GM12874 (cell line): ENCODE measurements around the gene AEBP1.

Source experiments
- CTCF ChIP-seq: IDR thresholded peaks from 2 replicates; pipeline ENCODE4 v1.5.1; 2011; ENCODE audit warnings: low read depth, mild to moderate bottlenecking, control low read depth, low read length, moderate library complexity; ENCODE audit not compliant: insufficient read depth

Gene AEBP1

GRCh38 chr7:44156453-44157010 lies 52.4 kb downstream of the AEBP1 start:
- TF ChIP-seq CTCF = no peak

- TF ChIP-seq CTCF = no peak
These were observed 53.3 kb downstream of the AEBP1 start for GRCh38 chr7:44157116-44158080.

GRCh38 chr7:44158096-44158872 lies 54.1 kb downstream of the AEBP1 start:
- no peak for TF ChIP-seq CTCF

- no peak for TF ChIP-seq CTCF
These were observed 54.9 kb downstream of the AEBP1 start for GRCh38 chr7:44158873-44159631.

- TF ChIP-seq CTCF = no peak
These were observed 55.9 kb downstream of the AEBP1 start for GRCh38 chr7:44159824-44160630.

- no peak for TF ChIP-seq CTCF
These were observed 57.2 kb downstream of the AEBP1 start for GRCh38 chr7:44161371-44161770.
